IPS DF 4.7 (cell line): ENCODE measurements around the gene APP.

ENCODE experiments used
- DNase-seq: peaks from one replicate; pipeline ENCODE4 v3.0.0-alpha.2; 2013; ENCODE audit warnings: low spot score; ENCODE audit errors: extremely low read depth

The APP gene

DNA sequence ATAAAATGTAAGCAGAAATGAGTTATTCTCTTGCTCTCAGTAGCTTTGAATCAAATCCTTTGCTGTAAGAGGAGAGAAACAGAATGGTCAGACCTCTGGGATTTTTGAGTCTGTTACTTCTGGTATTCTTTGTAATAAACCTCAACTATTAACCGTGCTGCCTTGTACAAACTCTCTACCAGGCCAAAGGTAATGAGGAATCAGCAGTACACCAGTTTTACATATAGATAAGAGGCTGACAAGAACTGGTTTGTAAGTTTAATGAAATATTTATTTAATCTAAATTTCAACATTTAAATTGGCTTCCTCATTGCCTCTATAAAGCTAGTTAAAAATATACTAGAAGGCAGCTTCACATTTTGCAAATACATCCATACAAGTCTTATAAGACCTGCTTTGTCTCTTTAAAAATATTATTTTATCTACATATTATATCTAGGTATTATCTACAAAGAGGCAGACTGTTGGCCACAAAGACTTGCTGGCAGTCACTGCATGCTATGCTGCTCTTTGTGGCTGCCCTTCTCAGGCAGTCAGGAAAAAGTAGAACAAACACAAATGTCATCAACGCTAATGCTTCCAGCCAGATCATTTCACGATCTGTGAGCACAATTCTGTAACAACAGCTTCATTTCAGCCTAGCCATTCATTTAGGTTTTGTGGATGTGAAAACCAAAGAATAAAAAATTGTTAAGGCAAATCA lies 262.8 kb downstream of the APP start:
- DNase-seq = no peak

DNA sequence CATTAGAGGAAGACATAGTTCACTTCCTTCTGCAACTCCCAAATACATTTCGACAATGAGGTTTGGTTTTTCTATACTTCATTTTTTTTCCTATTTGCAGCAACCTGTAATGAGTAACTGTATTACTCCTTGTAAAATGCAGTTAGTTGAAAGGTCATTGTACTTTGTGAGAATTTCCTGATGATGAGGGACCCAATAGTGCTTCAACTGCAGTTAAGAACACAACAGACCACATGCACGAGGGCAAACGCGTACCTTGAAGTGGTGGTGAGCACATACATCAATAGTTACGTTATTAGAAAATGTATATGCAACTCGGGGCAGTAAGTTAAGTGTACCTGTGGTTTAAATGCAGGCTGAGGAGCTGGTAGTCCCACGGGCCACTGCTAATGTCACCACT lies 264.0 kb downstream of the APP start:
- DNase-seq = no peak

DNA sequence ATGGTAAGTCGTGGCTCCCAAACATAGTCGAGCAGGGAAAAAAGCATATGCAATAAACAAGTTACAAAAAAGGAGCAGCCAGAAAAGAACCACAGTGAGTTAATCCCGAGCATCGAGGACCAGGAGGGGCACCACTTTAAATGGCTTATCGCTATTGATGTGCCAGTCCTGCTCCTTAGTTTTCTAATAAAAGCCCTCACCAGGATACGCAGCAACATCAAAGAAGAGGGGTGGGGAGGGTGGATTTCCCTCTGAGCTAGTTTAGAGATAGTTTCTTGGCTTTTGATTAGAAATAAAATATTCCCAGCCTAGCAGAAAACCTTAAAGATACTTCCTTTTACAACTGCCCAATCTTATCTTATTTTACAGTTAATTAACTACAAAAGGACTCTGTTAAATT lies 265.4 kb downstream of the APP start:
- DNase-seq = no peak

DNA sequence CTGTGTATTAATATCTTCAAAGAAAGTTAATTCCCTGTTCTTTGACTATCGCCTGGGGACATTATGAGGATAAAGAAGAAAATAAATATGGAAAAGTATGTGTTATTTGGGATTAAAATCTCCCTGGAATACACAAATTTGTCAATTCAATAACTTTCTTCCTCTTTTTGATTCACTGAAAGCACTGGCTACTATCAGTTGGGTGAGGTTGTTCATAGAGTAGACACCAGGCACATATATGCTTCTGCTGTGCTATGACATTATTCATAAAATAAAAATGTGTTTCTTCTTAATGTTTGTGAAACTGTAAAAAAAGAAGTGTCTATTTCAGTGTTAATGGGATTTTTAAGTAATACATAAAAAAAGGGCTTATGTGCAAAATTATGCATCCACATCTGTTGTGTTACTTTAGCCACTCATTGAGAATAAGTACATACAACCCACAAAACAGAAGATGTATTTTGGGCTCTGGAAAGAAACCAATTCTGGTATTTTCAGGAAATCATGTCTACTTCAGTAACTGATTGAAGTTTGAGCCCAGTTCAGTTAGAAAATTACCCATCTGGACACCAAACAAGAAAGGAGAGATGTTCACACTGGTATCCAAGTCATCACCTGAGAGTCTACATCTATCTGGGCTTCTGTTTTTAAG lies 266.4 kb downstream of the APP start:
- DNase-seq = no peak

DNA sequence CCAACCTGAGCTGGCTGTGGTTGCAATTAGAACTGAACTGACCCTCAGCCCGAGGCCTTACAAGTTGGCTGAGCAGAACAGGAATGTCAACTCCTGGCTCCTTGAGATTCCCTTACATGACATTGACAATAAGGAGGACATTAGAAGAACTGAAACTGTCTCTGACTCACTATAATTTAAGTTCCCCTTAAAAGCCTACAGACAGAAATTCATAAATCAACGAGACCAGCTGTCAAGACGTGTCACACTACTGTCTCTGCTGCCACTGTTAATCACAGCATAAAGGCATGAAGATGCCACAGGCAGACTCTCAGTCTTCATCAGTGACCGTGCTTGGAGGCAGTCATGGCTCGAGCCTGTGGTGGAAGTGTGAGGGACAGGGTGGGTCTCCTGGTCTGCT lies 267.0 kb downstream of the APP start:
- DNase-seq = no peak

DNA sequence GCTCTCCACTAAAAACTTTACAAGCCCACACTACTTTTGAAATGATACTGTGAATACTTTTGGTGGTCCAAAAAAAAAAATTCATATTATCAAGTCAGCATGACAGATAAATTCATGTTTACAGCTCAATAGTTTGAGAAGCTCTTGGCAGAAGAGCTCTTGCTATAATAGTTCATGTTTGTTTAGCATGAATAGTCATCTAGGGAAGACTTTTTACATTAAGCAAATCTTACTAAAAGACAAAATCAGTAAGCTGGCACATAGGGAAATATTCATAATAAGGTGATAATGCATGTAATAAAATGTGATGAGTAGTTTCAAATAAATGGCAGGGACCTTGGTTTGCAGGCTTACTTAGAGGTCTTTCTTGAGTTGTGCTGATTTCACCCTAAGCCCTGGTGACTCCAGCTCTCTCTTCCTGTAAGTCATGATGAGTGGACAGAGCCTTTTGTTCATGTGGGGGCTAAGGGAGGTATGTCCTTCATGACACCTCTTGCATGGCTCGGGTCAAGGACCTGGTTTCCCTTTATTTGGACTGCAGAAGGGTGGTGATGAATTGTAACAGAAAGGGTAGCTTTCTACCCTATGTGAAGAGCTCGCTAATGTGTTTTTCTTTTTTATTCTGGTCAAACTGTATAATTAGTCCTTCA lies 269.1 kb downstream of the APP start:
- DNase-seq = no peak

DNA sequence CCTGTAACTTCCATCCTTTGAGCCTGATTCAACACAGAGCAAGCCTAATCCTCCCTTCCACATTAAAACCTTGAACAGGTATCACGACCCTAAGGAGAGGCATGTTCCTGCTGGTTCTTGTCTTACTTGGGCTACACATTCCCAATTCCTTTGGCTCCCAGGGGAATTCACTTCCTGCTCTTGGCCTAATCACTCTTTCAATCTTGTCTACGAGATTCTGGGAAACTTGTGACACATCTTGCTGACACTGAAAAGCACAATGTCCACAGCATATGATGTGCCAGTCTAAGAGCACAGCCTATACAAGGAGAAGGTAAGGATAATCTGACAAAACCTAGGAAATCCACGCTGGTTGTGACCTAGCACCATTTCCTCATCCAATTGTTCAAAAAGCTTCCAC lies 271.9 kb downstream of the APP start:
- no peak for DNase-seq

DNA sequence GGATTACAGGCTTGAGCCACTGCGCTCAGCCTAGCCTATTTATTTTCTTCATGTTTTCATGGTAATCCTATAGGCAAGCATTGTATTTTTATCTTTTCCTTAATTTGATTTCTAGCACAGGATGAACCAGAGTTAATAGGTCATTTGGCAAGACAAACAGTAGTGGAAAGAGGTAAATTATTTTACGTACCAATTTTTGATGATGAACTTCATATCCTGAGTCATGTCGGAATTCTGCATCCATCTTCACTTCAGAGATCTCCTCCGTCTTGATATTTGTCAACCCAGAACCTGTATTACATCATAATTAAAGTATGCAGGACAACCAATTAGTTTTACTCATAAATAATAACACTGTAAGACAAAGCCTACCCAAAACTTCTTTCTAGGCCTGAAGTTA lies 273.2 kb downstream of the APP start:
- no peak for DNase-seq

DNA sequence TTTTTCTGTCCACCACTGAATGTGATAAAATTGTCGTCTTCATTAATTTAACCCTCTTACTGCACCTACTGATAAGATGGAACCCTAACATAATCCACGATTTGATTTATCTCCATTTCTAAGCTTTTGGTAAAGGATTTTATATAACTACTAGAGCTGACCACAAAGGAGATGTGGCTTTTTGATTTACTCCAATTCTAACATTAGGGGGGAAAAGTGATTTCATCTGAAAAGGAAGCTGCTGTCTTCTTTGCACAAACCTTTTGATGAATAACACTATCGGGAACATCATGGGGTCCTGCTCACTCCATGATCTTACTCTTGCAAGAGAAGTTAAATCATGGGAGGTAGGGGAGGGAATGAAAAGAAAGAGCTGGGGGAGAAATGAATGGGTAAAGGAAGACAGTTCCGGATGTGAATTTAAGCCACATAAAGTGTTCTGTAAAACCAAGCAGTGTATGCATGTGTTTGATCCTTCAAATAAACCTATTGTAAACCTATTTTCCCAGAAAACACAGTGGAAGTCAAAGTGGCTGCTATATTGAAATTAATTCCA lies 274.0 kb downstream of the APP start:
- DNase-seq = no peak

DNA sequence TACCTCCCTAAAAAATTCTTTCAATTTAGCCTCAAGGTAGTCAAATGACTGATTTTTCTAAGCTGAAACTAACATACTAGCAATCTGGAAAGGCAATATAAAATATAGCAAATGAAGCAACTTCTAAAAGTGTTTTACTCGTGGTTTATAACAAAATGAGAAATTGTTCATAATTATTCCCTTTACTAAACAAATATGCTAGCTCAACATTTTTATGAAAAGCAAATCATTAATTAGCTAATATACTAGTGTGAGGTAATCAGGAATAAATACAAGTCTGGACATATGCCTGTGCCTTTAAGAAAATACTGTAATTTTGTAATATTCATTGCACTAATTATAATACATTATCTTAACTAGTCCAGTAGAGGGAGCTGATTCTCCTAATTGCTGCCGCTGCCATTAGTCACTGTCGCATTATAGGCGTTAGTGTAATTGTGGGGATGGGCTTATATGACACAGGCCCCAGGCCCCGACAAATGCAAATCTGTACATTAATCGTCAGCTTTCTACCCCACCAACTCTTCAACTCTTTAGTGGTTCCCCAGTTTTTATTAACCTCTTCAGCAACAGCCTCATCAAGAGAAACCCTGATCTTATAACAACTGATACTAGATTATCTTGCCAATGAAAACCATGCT lies 274.9 kb downstream of the APP start:
- DNase-seq = no peak

DNA sequence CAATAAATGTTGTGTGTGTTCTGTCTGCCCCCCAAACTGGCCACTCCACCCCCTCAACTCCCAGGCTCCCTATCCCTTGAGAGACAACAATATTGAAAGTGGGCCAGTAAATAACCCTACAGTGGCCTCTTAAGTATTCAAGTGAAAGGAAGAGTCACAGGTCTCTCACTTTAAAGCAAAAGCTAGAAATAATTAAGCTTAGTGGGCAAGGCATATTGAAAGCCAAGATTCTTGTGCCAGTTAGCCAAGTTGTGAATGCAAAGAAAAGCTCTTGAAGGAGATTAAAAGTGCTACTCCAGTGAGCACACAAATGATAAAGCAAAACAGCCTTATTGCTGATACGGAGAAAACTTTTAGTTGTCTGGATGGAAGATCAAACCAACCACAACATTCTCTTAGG lies 277.4 kb downstream of the APP start:
- DNase-seq = no peak

DNA sequence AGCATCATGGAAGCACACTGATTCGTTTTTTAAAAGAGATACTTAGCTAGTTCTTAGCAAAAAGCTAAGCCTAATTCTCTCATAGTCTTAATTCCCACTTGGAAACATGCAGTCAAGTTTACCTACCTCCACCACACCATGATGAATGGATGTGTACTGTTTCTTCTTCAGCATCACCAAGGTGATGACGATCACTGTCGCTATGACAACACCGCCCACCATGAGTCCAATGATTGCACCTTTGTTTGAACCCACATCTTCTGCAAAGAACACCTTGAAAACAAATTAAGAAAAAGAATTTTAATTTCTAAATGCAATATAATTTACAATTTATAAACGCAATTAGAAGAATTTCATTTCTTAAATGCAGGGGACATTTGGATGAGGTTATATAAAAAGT lies 279.0 kb downstream of the APP start:
- no peak for DNase-seq

DNA sequence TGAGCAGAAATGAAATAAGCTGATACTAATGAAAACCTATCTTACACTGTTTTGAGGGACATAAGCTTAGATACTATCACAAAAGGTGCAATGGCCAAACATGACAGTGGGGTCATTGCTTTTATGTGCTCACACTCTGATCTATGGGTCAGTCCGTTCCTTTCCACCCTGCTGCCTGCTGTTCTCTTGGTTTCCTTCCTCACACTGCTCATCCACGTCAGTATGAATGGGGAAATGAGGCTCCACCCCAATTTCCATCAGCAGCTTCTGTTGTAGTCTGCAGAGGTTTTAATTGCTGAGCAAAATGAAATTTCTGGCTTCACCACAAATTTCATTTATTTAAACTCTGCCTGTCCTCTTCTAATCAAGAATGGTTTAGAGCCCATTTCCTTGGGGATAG lies 280.6 kb downstream of the APP start:
- DNase-seq = no peak

DNA sequence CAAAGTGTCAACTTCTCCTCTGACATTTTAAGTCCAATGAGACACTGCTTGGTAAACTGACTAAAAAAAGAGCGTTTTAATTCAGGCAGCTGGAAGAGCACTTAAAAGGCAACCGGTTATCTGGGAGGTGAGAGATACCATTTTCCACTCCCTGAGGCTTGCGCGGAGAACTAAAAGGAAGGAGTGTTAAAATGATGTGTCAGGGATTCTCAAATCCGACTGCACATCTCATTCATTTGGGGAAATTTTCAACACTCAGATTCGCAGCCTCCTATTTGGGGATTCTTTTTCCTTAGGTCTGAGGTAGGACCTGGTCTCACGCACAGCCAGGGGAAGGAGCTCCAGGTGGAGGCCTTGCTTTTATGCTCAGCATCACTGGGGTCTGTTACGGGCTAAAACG lies 281.9 kb downstream of the APP start:
- DNase-seq = no peak

DNA sequence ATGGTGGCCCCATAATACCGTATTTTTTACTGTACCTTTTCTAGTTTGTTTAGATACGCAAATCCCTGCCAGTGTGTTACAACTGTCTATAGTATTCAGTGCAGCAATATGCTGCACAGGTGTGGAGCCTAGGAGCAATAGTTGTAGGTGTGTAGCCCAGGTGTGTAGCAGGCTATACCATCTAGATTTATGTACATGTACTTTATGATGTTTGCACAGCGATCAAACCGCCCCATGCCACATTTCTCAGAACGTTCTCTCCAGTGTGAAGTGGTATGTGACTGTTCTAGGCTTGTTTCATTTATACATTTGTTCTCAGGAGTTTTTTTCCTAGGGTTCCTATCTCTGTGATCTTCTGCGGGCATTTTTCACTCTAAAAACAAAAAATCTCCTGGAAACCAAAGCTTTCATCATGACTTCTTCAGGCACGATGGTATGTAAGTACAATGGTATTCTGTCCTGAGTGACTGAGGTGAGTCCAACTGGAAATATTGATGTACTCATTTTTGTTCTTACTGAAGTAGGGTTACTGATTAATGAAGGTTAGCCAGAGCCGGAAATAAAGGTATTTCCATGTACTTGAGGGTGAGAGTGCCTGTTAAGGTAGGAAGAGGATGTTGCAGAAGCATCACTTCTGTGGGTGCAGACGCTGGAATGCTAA lies 282.8 kb downstream of the APP start:
- no peak for DNase-seq

DNA sequence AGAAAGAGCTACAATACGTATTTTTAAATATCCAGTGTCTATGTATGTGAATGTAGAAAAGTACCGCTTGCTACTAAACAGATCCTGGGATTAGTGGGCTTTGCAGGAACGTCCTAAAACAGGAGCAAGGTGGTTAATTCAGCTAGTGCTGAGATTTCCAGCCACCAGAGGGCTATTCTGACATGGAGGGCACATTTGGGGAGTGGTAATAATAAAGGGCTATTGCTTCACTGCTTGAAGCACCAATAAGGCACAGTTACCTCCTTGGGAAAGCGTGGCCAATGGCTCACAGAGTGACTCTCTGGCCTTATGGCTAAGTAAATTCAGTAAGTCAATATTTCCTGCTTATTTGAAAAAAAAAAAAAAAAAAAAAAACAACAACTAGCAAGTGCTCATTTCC lies 283.4 kb downstream of the APP start:
- DNase-seq = no peak

DNA sequence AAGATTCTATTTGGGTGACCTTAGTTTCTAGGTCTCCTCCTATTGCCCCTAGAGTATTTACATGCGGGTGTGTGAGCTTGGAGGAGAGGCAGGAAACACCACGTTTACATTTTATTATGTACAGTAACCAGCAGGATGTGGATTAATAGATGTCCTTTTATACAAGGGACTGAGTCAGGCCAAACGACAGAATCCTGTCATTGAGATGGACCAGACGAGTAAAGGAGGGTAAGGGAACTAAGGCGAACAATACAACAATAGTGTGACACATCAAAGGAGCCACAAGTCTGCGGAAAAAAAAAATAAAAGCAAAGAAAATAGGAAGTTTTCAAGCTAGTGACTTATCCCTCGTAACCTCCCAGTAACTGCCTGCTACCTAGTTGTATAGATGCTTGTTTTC lies 284.7 kb downstream of the APP start:
- no peak for DNase-seq

DNA sequence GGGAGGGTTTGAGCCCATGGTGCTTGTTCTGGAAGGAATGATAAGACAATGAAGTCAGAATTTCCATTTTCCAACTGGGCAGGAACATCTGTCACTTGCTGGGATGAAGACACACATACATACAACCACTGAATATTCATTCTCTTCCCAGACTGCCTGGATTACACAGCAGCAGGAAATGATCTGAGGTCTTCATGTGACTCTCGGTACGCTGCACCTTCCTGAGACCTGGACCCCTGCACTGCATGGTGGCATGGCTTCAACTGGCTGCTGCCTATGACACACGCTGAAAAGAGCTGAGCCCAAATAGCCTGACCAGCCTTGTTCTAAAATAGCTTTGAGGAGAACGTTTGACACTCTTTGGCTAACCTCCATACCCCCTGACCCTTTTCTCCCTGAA lies 285.2 kb downstream of the APP start:
- DNase-seq = no peak

DNA sequence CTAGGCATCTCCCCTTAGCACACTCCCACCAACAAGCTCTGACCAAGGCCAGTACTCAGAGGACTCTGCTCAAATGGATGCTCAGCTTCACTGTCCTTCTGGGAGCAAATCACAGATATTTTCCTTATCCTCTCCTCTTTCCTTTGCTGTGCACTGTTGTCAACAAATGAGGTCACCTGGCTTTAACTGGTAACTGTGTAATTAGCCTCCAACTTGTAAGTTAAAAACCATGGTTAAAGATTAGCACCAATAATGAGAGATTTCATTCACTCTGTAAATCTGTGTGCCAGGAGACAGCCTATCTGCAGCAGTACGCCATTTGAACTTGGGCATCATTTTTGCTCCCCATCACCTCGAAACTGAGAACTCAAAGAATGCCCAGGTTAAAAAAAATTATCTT lies 286.3 kb downstream of the APP start:
- no peak for DNase-seq

DNA sequence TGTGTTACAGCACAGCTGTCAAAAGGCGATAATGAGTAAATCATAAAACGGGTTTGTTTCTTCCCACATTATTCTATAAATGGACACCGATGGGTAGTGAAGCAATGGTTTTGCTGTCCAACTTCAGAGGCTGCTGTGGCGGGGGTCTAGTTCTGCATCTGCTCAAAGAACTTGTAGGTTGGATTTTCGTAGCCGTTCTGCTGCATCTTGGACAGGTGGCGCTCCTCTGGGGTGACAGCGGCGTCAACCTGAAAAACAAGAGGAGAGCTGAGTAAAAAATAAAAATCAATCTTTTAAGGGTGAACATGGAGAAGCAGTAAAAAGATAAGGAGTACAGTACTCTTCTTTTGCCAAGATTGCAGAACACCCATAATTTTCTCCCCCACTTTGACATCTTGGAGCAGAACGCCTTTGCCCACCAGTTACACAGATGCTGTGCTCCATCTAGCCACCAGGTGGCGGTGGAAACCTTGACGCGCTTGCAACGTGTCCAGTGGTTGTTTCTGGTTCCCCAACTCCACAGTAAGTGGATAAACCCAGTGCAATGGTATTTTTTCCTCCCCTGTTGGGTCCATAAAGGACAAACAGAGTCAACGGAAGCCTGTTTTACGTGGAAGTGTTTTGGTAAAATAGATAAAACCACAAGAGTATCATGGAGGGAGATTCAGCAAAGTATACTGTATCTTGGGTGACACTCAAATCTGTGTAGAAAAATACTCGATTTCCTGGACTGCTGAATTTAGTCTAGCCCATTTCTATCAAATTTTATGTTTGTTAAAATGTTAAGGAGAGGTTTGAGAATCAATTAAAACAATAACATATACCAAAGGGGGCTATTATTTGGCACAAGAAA lies 288.8 kb downstream of the APP start:
- no peak for DNase-seq

DNA sequence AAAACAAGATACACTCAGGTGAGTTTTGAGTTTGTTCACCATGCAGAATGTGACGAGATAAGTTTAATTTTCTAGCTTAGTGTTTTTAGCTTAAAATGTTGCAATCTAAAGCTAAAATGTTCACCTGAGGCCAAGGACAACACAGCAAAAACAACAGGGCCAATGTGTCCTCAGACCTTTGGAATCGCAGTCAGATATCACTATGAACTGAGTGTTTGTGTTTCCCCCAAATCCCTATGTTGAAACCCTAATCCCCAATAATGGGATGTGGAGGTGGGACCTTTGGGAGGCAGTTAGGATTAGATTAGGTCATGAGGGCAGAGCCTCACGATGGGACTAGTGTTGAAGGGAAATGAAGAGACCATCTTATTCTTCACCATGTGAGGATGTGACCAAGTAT lies 291.4 kb downstream of the APP start:
- DNase-seq = no peak
